Fibroblast of lung (primary cell): Measurements from ENCODE around the gene TASP1. TPM values are rescaled to one million over a fixed set of nuclear protein-coding genes. Genes with fewer than 3 reads are reported as not detected.

ENCODE experiments used
- DNase-seq, 2 donors: peaks; one replicate each; pipeline versions ENCODE4 v3.0.0 to v3.0.0-alpha.2; 2010; ENCODE audit warnings: low read depth in 2 of 2
- H2AFZ ChIP-seq: 2 replicates; pipeline ENCODE4 v1.5.1; 2012; ENCODE audit warnings: low read length, control low read depth, inconsistent platforms
- H3K27ac ChIP-seq: 2 replicates; pipeline ENCODE4 v1.5.1; 2011; ENCODE audit warnings: low read length, control low read depth; ENCODE audit not compliant: insufficient read depth
- H3K27me3 ChIP-seq: 2 replicates; pipeline ENCODE4 v1.5.1; 2011; ENCODE audit warnings: mild to moderate bottlenecking, low read length; ENCODE audit not compliant: control insufficient read depth, insufficient read depth
- H3K36me3 ChIP-seq: 2 replicates; pipeline ENCODE4 v1.5.1; 2011; ENCODE audit warnings: low read length; ENCODE audit not compliant: control insufficient read depth, insufficient read depth
- H3K4me1 ChIP-seq: 2 replicates; pipeline ENCODE4 v1.5.1; 2011; ENCODE audit warnings: low read length; ENCODE audit not compliant: control insufficient read depth, insufficient read depth; ENCODE audit errors: extremely low read depth
- H3K4me2 ChIP-seq: 2 replicates; pipeline ENCODE4 v1.5.1; 2011; ENCODE audit warnings: low read length, control low read depth; ENCODE audit not compliant: insufficient read depth; ENCODE audit errors: extremely low read depth
- H3K4me3 ChIP-seq, 4 experiments: fragments of 200-600 bp in 1 of 4; sonication (generic) in 1 of 4; replicated peaks in 1 of 4; 2 replicates each; pipeline ENCODE4 v1.5.1; 2011 to 2016; ENCODE audit warnings: low read length in 4 of 4, low read depth in 3 of 4, mild to moderate bottlenecking in 3 of 4, control low read depth in 2 of 4, inconsistent platforms in 1 of 4, mixed read lengths in 1 of 4; ENCODE audit not compliant: insufficient read depth in 1 of 4; ENCODE audit errors: control extremely low read depth in 1 of 4
- H3K79me2 ChIP-seq: 2 replicates; pipeline ENCODE4 v1.5.1; 2012; ENCODE audit warnings: mild to moderate bottlenecking, low read length, inconsistent platforms; ENCODE audit not compliant: control insufficient read depth, insufficient read depth
- H3K9ac ChIP-seq: 2 replicates; pipeline ENCODE4 v1.5.1; 2011; ENCODE audit warnings: mild to moderate bottlenecking, low read length, control low read depth; ENCODE audit not compliant: insufficient read depth
- H3K9me3 ChIP-seq: 2 replicates; pipeline ENCODE4 v1.5.1; 2012; ENCODE audit warnings: low read depth, low read length; ENCODE audit not compliant: control insufficient read depth, insufficient read depth
- H4K20me1 ChIP-seq: 2 replicates; pipeline ENCODE4 v1.5.1; 2011; ENCODE audit warnings: low read length; ENCODE audit not compliant: control insufficient read depth, insufficient read depth; ENCODE audit errors: extremely low read depth
- EZH2 ChIP-seq: IDR thresholded peaks from 2 replicates; pipeline ENCODE4 v1.5.1; 2012; ENCODE audit warnings: low read length, control low read depth, mild to moderate bottlenecking; ENCODE audit errors: missing control alignments
- polyA plus RNA-seq, 2 donors: library from polyadenylated mRNA; depleted of rRNA in 1 of 2; stranded (reverse) in 1 of 2; unstranded in 1 of 2; fragments of >200 nt; gene quantifications; 2 replicates each; pipeline ENCODE4 v1.2.1, GENCODE V29; 2011 to 2012; ENCODE audit warnings: missing spikeins in 1 of 2
- total RNA-seq: library from RNA; depleted of rRNA; stranded (reverse); fragments of >200 nt; gene quantifications from 2 replicates; pipeline ENCODE4 v1.2.1, GENCODE V29; 2014
- TF ChIP-seq, protein P1 (sequence below), 2 donors: IDR thresholded peaks in 1 of 2; conservative IDR thresholded peaks in 1 of 2; 1 replicate in 1 of 2; 2 replicates in 1 of 2; pipeline ENCODE4 v1.5.1; 2011 to 2012; ENCODE audit warnings: low read length in 2 of 2, control low read depth in 1 of 2, inconsistent platforms in 1 of 2, low read depth in 1 of 2, mild to moderate bottlenecking in 1 of 2

Gene TASP1
- total and polyA plus RNA-seq, 2 donors (not counting 1 experiment from before 2014, with no cell fraction given) = 6.3 to 13.6 TPM

DNA sequence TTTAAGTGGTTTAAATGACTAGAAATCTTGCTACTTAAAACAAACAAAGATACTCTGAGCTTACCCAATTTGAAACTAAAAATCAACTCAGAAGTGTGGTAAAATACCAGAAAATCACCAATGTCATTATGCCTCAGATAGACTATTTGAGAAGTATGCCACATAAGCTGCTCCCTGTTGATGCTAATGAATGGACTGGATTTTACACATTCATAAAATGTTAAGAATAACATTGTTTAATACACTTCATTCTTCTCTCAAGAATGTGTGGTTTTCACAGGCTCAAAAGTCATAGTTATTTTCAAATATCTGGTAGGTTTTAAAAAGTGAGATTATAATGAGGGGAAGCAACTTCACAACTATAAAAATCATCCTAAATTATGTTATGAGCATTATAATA, 170.6 kb downstream of the TASP1 start:
- peak in 1 of 2 donors; percentile 8 for DNase-seq
- TF ChIP-seq, protein P1, sequence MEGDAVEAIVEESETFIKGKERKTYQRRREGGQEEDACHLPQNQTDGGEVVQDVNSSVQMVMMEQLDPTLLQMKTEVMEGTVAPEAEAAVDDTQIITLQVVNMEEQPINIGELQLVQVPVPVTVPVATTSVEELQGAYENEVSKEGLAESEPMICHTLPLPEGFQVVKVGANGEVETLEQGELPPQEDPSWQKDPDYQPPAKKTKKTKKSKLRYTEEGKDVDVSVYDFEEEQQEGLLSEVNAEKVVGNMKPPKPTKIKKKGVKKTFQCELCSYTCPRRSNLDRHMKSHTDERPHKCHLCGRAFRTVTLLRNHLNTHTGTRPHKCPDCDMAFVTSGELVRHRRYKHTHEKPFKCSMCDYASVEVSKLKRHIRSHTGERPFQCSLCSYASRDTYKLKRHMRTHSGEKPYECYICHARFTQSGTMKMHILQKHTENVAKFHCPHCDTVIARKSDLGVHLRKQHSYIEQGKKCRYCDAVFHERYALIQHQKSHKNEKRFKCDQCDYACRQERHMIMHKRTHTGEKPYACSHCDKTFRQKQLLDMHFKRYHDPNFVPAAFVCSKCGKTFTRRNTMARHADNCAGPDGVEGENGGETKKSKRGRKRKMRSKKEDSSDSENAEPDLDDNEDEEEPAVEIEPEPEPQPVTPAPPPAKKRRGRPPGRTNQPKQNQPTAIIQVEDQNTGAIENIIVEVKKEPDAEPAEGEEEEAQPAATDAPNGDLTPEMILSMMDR (conservative IDR thresholded peaks at IDR 0.05 in 1 of 2, IDR thresholded peaks at IDR 0.05 in 1 of 2; ENCODE audit: low read depth in 1 of 2, low read length in 2 of 2) = no peak
- no peak for TF ChIP-seq EZH2
- Histone ChIP-seq H3K27ac (no peak overlapping the region), H2AFZ (no peak overlapping the region), H4K20me1 (no peaks in the 10 kb centered on the region), H3K9ac (no peak overlapping the region), H3K27me3 (no peaks in the 10 kb centered on the region), H3K9me3 (no peaks in the 10 kb centered on the region), H3K79me2 (no peaks in the 10 kb centered on the region), H3K4me3 (no peak overlapping the region), H3K4me2 (no peak overlapping the region), H3K36me3 (no peaks in the 10 kb centered on the region), H3K4me1 (no peaks in the 10 kb centered on the region)

DNA sequence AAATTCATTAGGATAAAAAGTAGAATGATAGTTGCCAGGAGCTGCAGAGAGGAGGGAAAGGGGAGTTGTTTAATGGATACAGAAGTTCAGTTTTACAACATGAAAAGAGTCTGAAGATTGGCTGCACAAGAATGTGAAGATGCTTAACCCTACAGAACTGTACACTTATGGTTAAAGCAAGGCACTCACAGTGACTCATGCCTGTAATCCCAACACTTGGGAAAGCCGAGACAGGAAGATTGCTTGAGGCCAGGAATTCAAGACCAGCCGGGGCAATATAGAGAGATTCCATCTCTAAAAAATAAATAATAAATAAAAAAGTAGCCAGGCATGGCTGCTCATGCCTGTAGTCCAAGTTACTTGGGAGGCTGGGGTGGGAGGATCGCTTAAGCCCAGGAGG, 174.0 kb downstream of the TASP1 start:
- Histone ChIP-seq H4K20me1 (no peaks in the 10 kb centered on the region), H3K4me3 (no peak overlapping the region), H3K9ac (no peak overlapping the region), H3K27ac (no peak overlapping the region), H3K36me3 (no peaks in the 10 kb centered on the region), H2AFZ (no peak overlapping the region), H3K4me1 (no peaks in the 10 kb centered on the region), H3K9me3 (no peaks in the 10 kb centered on the region), H3K4me2 (no peak overlapping the region), H3K79me2 (no peaks in the 10 kb centered on the region), H3K27me3 (no peaks in the 10 kb centered on the region)
- peak in 1 of 2 donors; percentile 27 for DNase-seq
- no peak for TF ChIP-seq EZH2
- TF ChIP-seq, protein P1 (conservative IDR thresholded peaks at IDR 0.05 in 1 of 2, IDR thresholded peaks at IDR 0.05 in 1 of 2; ENCODE audit: low read depth in 1 of 2, low read length in 2 of 2) = no peak

DNA sequence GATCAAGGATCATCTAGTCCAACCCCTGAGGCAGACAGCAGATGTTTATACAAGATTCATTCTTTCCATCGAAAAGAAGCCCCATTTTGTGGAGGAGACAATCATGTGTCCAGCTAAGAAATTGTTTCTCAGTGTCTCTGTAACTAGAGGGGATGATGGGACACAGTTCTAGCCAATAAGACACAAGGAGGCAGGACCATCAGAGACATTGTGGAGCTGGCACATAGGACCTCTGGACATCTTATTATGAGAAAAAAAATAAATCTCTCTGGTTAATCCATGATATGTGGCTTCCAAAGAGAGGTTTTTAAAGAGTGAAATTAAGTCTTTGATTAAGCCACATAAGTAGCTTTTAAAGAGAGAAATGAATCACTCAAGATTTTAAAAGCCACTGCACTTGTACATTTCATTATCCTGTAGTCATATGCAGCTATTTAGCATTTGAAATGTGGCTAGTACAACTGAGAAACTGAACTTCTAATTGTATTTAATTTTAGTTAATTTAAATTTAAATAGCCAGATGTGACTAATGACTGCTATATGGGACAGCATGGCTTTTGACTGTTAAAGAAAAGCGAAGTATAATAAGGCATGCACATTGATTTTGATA, 176.8 kb downstream of the TASP1 start:
- Histone ChIP-seq H3K79me2 (no peaks in the 10 kb centered on the region), H3K4me2 (no peak overlapping the region), H3K9ac (no peak overlapping the region), H2AFZ (no peak overlapping the region), H3K9me3 (no peaks in the 10 kb centered on the region), H3K36me3 (no peaks in the 10 kb centered on the region), H3K4me3 (no peak overlapping the region), H3K4me1 (no peaks in the 10 kb centered on the region), H3K27ac (no peak overlapping the region), H3K27me3 (no peaks in the 10 kb centered on the region), H4K20me1 (no peaks in the 10 kb centered on the region)
- DNase-seq = no peak
- TF ChIP-seq, protein P1 (conservative IDR thresholded peaks at IDR 0.05 in 1 of 2, IDR thresholded peaks at IDR 0.05 in 1 of 2; ENCODE audit: low read depth in 1 of 2, low read length in 2 of 2) = no peak
- no peak for TF ChIP-seq EZH2
